C4-2B (cell line): ENCODE measurements around the gene HAUS1.

Experiments used
- ZFX ChIP-seq: fragments of 450-650 bp; IDR thresholded peaks from 2 replicates; pipeline ENCODE4 v1.6.1; 2017
- TF ChIP-seq, protein P1 (sequence below): fragments of 450-650 bp; conservative IDR thresholded peaks from 2 replicates; pipeline ENCODE4 v1.5.1; 2017; ENCODE audit warnings: mild to moderate bottlenecking

DNA sequence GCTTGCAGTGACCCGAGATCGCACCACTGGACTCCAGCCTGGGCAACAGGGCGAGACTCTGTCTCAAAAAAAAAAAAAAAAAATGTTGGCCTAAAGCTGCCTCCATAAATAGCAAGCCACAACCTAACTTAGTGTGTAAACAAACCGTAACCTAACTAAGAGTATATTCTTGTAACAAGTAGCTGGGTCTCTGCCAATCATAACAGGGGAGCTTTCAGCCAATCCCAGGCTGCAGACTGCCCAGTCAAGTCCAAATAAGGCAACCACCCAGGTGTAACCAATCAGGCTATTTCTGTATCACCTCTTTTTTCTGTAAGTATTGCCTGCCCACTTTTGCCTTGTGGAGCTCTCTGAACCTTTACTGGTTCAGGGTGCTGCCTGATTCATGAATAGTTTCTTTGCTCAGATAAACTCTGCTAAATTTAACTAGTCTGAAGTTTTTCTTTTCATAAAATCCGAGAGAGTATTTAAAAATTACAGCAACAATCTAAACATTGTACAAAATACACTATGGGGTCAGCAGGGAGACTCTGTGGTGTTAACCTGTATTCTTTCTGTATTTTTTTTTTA is 36.7 kb upstream of the HAUS1 start:
- TF ChIP-seq, protein P1, sequence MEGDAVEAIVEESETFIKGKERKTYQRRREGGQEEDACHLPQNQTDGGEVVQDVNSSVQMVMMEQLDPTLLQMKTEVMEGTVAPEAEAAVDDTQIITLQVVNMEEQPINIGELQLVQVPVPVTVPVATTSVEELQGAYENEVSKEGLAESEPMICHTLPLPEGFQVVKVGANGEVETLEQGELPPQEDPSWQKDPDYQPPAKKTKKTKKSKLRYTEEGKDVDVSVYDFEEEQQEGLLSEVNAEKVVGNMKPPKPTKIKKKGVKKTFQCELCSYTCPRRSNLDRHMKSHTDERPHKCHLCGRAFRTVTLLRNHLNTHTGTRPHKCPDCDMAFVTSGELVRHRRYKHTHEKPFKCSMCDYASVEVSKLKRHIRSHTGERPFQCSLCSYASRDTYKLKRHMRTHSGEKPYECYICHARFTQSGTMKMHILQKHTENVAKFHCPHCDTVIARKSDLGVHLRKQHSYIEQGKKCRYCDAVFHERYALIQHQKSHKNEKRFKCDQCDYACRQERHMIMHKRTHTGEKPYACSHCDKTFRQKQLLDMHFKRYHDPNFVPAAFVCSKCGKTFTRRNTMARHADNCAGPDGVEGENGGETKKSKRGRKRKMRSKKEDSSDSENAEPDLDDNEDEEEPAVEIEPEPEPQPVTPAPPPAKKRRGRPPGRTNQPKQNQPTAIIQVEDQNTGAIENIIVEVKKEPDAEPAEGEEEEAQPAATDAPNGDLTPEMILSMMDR: no peak
- TF ChIP-seq ZFX: no peak
